ENCODE results near the gene IKZF2.

The IKZF2 gene

DNA sequence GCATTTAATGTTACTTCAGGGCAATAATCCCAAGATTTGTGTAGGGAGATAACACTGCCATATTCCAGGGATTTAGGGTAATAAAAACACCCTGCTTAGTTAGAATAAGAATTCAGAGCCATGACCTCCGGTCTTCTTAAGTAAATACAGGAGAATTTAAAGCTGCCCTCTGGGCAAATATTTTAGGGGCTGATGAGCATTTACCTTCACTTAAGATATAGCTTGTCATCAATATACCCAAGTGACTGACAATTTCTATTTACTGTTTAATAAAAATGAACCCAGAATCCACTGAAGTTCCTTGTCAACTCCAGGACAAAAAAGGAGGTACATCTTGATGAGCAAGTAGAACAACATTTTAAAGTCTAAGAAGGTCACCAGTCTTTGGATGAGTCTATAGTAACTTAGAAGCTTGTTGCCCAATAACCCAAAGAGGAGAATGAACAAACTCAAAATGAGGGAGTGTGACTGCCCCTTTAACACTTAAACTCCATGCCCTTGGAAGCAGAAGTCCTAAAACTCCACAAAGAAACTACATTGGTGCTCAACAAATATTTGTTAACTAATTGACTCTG lies 24.3 kb upstream of the IKZF2 start:
- no peak overlapping the region for H3K27ac ChIP-seq (ENCODE audit: insufficient read depth, low read length, poor library complexity, severe bottlenecking)
- no peak overlapping the region for H3K4me3 ChIP-seq (ENCODE audit: insufficient read depth, low read depth, low read length, poor library complexity, severe bottlenecking)
- H3K9me3 ChIP-seq (ENCODE audit: control insufficient read depth, low read length): no peaks in the 10 kb centered on the region
- no peak for DNase-seq
- no peaks in the 10 kb centered on the region for H3K27me3 ChIP-seq (replicated peaks; ENCODE audit: control insufficient read depth, insufficient read depth, low read length, poor library complexity, severe bottlenecking)
- no peaks in the 10 kb centered on the region for H3K36me3 ChIP-seq (ENCODE audit: control insufficient read depth, insufficient read depth, low read length)
- H3K4me1 ChIP-seq (ENCODE audit: control insufficient read depth, insufficient read depth, low read length, poor library complexity, severe bottlenecking): no peaks in the 10 kb centered on the region

DNA sequence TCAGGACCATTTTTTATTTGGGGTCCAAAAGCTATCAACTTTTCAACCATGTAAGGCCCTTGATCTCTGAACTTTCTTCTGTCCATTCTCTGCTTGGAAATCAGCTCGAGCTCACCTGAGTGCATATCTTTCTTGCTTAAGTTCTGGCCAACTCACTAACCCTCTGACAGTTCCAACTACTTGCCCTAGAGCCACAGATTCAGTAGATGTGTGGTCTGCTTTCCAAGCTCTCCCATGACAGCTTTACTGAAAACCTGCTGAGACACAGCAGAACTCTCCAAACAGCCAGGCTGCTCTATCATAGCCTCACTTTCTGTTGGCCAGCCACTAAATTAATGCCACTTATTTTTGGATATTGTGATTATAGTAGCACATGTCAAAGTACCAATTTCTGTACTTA lies 21.2 kb upstream of the IKZF2 start:
- H3K27me3 ChIP-seq (replicated peaks; ENCODE audit: control insufficient read depth, insufficient read depth, low read length, poor library complexity, severe bottlenecking): no peaks in the 10 kb centered on the region
- DNase-seq: no peak
- H3K36me3 ChIP-seq (ENCODE audit: control insufficient read depth, insufficient read depth, low read length): no peaks in the 10 kb centered on the region
- no peak overlapping the region for H3K4me3 ChIP-seq (ENCODE audit: insufficient read depth, low read depth, low read length, poor library complexity, severe bottlenecking)
- H3K27ac ChIP-seq (ENCODE audit: insufficient read depth, low read length, poor library complexity, severe bottlenecking): no peak overlapping the region
- H3K4me1 ChIP-seq (ENCODE audit: control insufficient read depth, insufficient read depth, low read length, poor library complexity, severe bottlenecking): no peaks in the 10 kb centered on the region
- no peaks in the 10 kb centered on the region for H3K9me3 ChIP-seq (ENCODE audit: control insufficient read depth, low read length)

DNA sequence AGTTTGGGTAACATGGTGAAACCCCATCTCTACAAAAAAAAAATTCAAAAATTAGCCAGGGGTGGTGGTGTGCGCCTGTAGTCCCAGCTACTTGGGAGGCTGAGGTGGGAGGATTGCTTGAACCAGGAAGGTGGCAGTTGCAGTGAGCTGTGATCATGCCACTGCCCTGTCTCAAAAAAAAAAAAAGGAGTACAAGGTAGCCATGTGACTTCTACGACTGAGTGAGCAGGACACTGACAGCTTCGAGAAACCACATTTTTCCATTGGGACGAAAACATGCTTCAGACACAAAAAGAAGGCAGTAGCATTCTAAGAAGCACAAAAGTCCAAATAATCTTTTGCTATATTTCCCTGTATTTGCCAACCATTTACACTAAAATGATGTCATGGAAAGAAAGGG lies 19.7 kb upstream of the IKZF2 start:
- no peaks in the 10 kb centered on the region for H3K27me3 ChIP-seq (replicated peaks; ENCODE audit: control insufficient read depth, insufficient read depth, low read length, poor library complexity, severe bottlenecking)
- H3K4me1 ChIP-seq (ENCODE audit: control insufficient read depth, insufficient read depth, low read length, poor library complexity, severe bottlenecking): no peaks in the 10 kb centered on the region
- no peak for DNase-seq
- H3K4me3 ChIP-seq (ENCODE audit: insufficient read depth, low read depth, low read length, poor library complexity, severe bottlenecking): no peak overlapping the region
- no peaks in the 10 kb centered on the region for H3K9me3 ChIP-seq (ENCODE audit: control insufficient read depth, low read length)
- H3K27ac ChIP-seq (ENCODE audit: insufficient read depth, low read length, poor library complexity, severe bottlenecking): no peak overlapping the region
- no peaks in the 10 kb centered on the region for H3K36me3 ChIP-seq (ENCODE audit: control insufficient read depth, insufficient read depth, low read length)

- no peaks in the 10 kb centered on the region for H3K27me3 ChIP-seq (replicated peaks; ENCODE audit: control insufficient read depth, insufficient read depth, low read length, poor library complexity, severe bottlenecking)
- no peaks in the 10 kb centered on the region for H3K9me3 ChIP-seq (ENCODE audit: control insufficient read depth, low read length)
- DNase-seq: no peak
- H3K36me3 ChIP-seq (ENCODE audit: control insufficient read depth, insufficient read depth, low read length): no peaks in the 10 kb centered on the region
- no peaks in the 10 kb centered on the region for H3K4me1 ChIP-seq (ENCODE audit: control insufficient read depth, insufficient read depth, low read length, poor library complexity, severe bottlenecking)
- no peak overlapping the region for H3K4me3 ChIP-seq (ENCODE audit: insufficient read depth, low read depth, low read length, poor library complexity, severe bottlenecking)
- H3K27ac ChIP-seq (ENCODE audit: insufficient read depth, low read length, poor library complexity, severe bottlenecking): no peak overlapping the region
Measured at GRCh38 chr2:213167271-213167930, 16.0 kb upstream of the IKZF2 start.

- Histone ChIP-seq H3K27me3 (replicated peaks; ENCODE audit: control insufficient read depth, insufficient read depth, low read length, poor library complexity, severe bottlenecking) (no peaks in the 10 kb centered on the region), H3K4me1 (ENCODE audit: control insufficient read depth, insufficient read depth, low read length, poor library complexity, severe bottlenecking) (no peaks in the 10 kb centered on the region), H3K9me3 (ENCODE audit: control insufficient read depth, low read length) (no peaks in the 10 kb centered on the region), H3K4me3 (ENCODE audit: insufficient read depth, low read depth, low read length, poor library complexity, severe bottlenecking) (no peak overlapping the region), H3K27ac (ENCODE audit: insufficient read depth, low read length, poor library complexity, severe bottlenecking) (no peak overlapping the region), H3K36me3 (ENCODE audit: control insufficient read depth, insufficient read depth, low read length) (no peaks in the 10 kb centered on the region)
- DNase-seq: no peak
Measured at GRCh38 chr2:213166109-213166508, 14.7 kb upstream of the IKZF2 start.

GRCh38 chr2:213164263-213164662 lies 12.9 kb upstream of the IKZF2 start:
- H3K4me3 ChIP-seq (ENCODE audit: insufficient read depth, low read depth, low read length, poor library complexity, severe bottlenecking): no peak overlapping the region

DNA sequence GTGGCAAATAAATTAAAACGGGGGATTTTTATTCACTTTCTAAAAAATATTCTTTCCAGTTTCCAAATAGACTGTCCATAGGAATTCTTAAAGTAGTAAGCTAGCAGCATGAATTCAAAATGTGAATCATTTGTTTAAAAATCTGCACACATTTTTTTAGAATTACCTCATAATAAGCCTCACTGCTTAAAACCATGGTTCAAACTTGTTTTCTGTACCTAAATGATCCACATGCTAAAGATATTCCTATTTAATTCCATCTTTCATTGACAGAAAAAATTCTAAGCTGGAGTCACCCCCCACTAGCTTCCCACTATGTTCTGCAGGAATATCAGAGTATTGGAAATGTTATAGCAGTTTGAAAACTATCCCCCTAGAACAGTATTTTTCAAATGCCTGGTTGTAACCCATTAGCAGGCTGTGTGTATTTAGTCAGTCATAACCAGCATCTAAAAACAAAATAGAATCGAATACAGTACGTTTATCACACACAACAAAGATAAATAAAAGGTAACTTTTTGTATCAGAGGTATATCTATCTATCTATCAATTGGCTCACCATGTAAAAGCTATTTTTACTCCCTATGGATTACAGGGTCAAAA lies 11.2 kb upstream of the IKZF2 start:
- Histone ChIP-seq H3K36me3 (ENCODE audit: control insufficient read depth, insufficient read depth, low read length) (no peaks in the 10 kb centered on the region), H3K4me3 (ENCODE audit: insufficient read depth, low read depth, low read length, poor library complexity, severe bottlenecking) (no peak overlapping the region), H3K27ac (ENCODE audit: insufficient read depth, low read length, poor library complexity, severe bottlenecking) (no peak overlapping the region), H3K9me3 (ENCODE audit: control insufficient read depth, low read length) (no peaks in the 10 kb centered on the region), H3K27me3 (replicated peaks; ENCODE audit: control insufficient read depth, insufficient read depth, low read length, poor library complexity, severe bottlenecking) (no peaks in the 10 kb centered on the region), H3K4me1 (ENCODE audit: control insufficient read depth, insufficient read depth, low read length, poor library complexity, severe bottlenecking) (no peaks in the 10 kb centered on the region)
- DNase-seq: no peak

More at GRCh38 chr2:213164263-213164662, 12.9 kb upstream of the IKZF2 start:
- no peak overlapping the region for H3K27ac ChIP-seq (ENCODE audit: insufficient read depth, low read length, poor library complexity, severe bottlenecking)
- H3K36me3 ChIP-seq (ENCODE audit: control insufficient read depth, insufficient read depth, low read length): no peaks in the 10 kb centered on the region
- no peak for DNase-seq
- no peaks in the 10 kb centered on the region for H3K27me3 ChIP-seq (replicated peaks; ENCODE audit: control insufficient read depth, insufficient read depth, low read length, poor library complexity, severe bottlenecking)
- no peaks in the 10 kb centered on the region for H3K9me3 ChIP-seq (ENCODE audit: control insufficient read depth, low read length)
- no peaks in the 10 kb centered on the region for H3K4me1 ChIP-seq (ENCODE audit: control insufficient read depth, insufficient read depth, low read length, poor library complexity, severe bottlenecking)

- H3K36me3 ChIP-seq (ENCODE audit: control insufficient read depth, insufficient read depth, low read length): no peaks in the 10 kb centered on the region
- no peak overlapping the region for H3K27ac ChIP-seq (ENCODE audit: insufficient read depth, low read length, poor library complexity, severe bottlenecking)
- H3K4me3 ChIP-seq (ENCODE audit: insufficient read depth, low read depth, low read length, poor library complexity, severe bottlenecking): no peak overlapping the region
- H3K4me1 ChIP-seq (ENCODE audit: control insufficient read depth, insufficient read depth, low read length, poor library complexity, severe bottlenecking): no peaks in the 10 kb centered on the region
- DNase-seq: no peak
- H3K27me3 ChIP-seq (replicated peaks; ENCODE audit: control insufficient read depth, insufficient read depth, low read length, poor library complexity, severe bottlenecking): no peaks in the 10 kb centered on the region
- H3K9me3 ChIP-seq (ENCODE audit: control insufficient read depth, low read length): no peaks in the 10 kb centered on the region
Measured at GRCh38 chr2:213161759-213162515, 10.5 kb upstream of the IKZF2 start.

DNA sequence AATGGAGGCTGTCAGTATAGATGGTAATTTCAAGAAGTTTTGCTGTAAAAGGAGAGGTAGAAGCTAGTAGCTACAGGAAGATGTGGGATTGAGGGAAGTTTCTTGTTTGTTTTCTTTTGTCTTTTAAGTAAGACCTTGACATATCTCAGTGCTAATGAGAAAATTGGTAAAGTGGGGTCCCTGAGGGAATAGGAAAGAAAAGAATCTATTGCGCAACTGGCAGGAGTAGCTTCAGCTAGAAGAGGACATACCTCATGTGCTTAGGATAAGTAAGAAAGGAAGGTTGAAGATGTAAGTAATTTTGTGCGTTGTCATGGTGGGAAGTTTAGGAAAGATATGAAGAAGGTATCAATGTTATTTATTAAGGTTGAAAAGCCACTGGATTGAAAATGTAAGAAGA lies 8.4 kb upstream of the IKZF2 start:
- Histone ChIP-seq H3K27ac (ENCODE audit: insufficient read depth, low read length, poor library complexity, severe bottlenecking) (no peak overlapping the region), H3K4me1 (ENCODE audit: control insufficient read depth, insufficient read depth, low read length, poor library complexity, severe bottlenecking) (no peaks in the 10 kb centered on the region), H3K9me3 (ENCODE audit: control insufficient read depth, low read length) (no peaks in the 10 kb centered on the region), H3K4me3 (ENCODE audit: insufficient read depth, low read depth, low read length, poor library complexity, severe bottlenecking) (no peak overlapping the region), H3K36me3 (ENCODE audit: control insufficient read depth, insufficient read depth, low read length) (no peaks in the 10 kb centered on the region), H3K27me3 (replicated peaks; ENCODE audit: control insufficient read depth, insufficient read depth, low read length, poor library complexity, severe bottlenecking) (no peaks in the 10 kb centered on the region)
- DNase-seq: no peak

DNA sequence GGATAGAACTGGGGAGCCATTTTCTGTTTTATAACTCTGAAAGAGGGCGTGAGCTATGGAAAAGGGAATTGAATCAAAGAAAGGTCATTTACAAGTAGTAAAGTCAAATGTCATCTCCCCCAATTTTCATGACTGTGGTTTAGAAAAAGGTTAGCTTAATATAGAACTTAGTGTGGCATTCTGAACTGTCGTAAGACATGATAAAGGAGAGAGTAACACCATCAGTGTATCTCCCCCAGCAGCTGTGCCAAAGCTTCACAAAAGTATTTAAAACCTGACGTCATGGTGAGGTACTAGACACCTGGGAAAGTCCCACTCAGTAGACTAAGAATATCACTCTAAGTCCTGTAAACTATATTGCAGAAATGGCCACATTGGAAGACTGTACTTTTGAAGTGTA lies 5.8 kb upstream of the IKZF2 start:
- Histone ChIP-seq H3K36me3 (ENCODE audit: control insufficient read depth, insufficient read depth, low read length) (no peaks in the 10 kb centered on the region), H3K27me3 (replicated peaks; ENCODE audit: control insufficient read depth, insufficient read depth, low read length, poor library complexity, severe bottlenecking) (no peaks in the 10 kb centered on the region), H3K4me3 (ENCODE audit: insufficient read depth, low read depth, low read length, poor library complexity, severe bottlenecking) (no peak overlapping the region), H3K4me1 (ENCODE audit: control insufficient read depth, insufficient read depth, low read length, poor library complexity, severe bottlenecking) (no peaks in the 10 kb centered on the region), H3K9me3 (ENCODE audit: control insufficient read depth, low read length) (no peaks in the 10 kb centered on the region), H3K27ac (ENCODE audit: insufficient read depth, low read length, poor library complexity, severe bottlenecking) (no peak overlapping the region)
- no peak for DNase-seq

Data from effector memory CD4-positive, alpha-beta T cell (primary cell).